HL-60 (cell line): Measurements from ENCODE around the gene SH3BP4.

ENCODE experiments used
- DNase-seq, 2 experiments: peaks; one replicate each; pipeline ENCODE4 v3.0.0-alpha.2; 2010 to 2020; ENCODE audit warnings: low read depth in 1 of 2, low spot score in 1 of 2
- H3K27ac ChIP-seq: fragments of 250-450 bp; sonication (Bioruptor Pico); replicated peaks from 2 replicates; pipeline ENCODE4 v1.5.1; 2020; ENCODE audit warnings: mild to moderate bottlenecking, moderate library complexity
- H3K27me3 ChIP-seq: fragments of 250-450 bp; sonication (Bioruptor Pico); 2 replicates; pipeline ENCODE4 v1.5.1; 2021; ENCODE audit warnings: mild to moderate bottlenecking, moderate library complexity; ENCODE audit not compliant: insufficient read depth, poor library complexity, severe bottlenecking
- H3K4me3 ChIP-seq: replicated peaks from 2 replicates; pipeline ENCODE4 v1.5.1; 2011; ENCODE audit warnings: mild to moderate bottlenecking, control low read depth, low read length; ENCODE audit not compliant: insufficient read depth
- CTCF ChIP-seq: IDR thresholded peaks from one replicate; pipeline ENCODE4 v1.5.1; 2011; ENCODE audit warnings: low read length, control low read depth, inconsistent platforms; ENCODE audit not compliant: insufficient read depth
- GABPA ChIP-seq: IDR thresholded peaks from 2 replicates; pipeline ENCODE4 v1.6.1; 2012; ENCODE audit warnings: low read depth
- POLR2AphosphoS5 ChIP-seq: IDR thresholded peaks from 2 replicates; pipeline ENCODE4 v1.6.1; 2012; ENCODE audit warnings: low read depth
- SPI1 ChIP-seq: IDR thresholded peaks from 2 replicates; pipeline ENCODE4 v1.6.1; 2012; ENCODE audit warnings: low read depth, mild to moderate bottlenecking, borderline replicate concordance
- TF ChIP-seq, protein P1 (sequence below): IDR thresholded peaks from 2 replicates; pipeline ENCODE4 v1.6.1; 2012; ENCODE audit warnings: low read depth; ENCODE audit not compliant: insufficient replicate concordance

Gene SH3BP4

GRCh38 chr2:234983011-234983726, 31.4 kb downstream of the SH3BP4 start:
- TF ChIP-seq, protein P1, sequence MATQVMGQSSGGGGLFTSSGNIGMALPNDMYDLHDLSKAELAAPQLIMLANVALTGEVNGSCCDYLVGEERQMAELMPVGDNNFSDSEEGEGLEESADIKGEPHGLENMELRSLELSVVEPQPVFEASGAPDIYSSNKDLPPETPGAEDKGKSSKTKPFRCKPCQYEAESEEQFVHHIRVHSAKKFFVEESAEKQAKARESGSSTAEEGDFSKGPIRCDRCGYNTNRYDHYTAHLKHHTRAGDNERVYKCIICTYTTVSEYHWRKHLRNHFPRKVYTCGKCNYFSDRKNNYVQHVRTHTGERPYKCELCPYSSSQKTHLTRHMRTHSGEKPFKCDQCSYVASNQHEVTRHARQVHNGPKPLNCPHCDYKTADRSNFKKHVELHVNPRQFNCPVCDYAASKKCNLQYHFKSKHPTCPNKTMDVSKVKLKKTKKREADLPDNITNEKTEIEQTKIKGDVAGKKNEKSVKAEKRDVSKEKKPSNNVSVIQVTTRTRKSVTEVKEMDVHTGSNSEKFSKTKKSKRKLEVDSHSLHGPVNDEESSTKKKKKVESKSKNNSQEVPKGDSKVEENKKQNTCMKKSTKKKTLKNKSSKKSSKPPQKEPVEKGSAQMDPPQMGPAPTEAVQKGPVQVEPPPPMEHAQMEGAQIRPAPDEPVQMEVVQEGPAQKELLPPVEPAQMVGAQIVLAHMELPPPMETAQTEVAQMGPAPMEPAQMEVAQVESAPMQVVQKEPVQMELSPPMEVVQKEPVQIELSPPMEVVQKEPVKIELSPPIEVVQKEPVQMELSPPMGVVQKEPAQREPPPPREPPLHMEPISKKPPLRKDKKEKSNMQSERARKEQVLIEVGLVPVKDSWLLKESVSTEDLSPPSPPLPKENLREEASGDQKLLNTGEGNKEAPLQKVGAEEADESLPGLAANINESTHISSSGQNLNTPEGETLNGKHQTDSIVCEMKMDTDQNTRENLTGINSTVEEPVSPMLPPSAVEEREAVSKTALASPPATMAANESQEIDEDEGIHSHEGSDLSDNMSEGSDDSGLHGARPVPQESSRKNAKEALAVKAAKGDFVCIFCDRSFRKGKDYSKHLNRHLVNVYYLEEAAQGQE: no peak
- TF ChIP-seq POLR2AphosphoS5 (no peak), SPI1 (no peak), CTCF (no peak), GABPA (no peak)
- DNase-seq: no peak
- no peak overlapping the region for H3K4me3 ChIP-seq
- H3K27me3 ChIP-seq: no peaks in the 10 kb centered on the region
- H3K27ac ChIP-seq: no peak overlapping the region

DNA sequence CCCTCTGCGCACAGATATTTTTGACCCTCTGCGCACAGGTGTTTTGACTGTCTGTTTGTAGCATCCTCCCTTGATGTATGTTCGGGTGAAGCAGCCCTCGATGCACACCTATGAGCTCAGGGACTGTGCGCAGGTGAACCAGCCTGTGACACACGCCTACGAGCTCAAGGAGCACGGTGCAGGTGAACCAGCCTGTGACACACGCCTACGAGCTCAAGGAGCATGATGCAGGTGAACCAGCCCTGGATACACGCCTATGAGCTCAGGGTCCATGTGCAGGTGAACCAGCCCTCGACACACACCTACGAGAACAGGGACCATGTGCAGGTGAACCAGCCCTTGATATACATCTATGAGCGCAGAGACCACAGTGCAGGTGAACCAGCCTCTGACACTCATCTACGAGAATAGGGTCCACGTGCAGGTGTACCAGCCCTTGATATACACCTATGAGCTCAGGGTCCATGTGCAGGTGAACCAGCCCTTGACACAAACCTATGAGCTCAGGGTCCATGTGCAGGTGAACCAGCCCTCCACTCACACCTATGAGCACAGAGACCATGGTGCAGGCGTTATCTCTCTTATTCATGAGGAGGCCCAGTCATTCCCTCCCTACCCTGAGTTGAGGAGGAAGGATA, 33.9 kb downstream of the SH3BP4 start:
- no peak for TF ChIP-seq SPI1
- no peak for TF ChIP-seq POLR2AphosphoS5
- TF ChIP-seq CTCF: no peak
- TF ChIP-seq, protein P1: no peak
- TF ChIP-seq GABPA: no peak
- H3K27ac ChIP-seq: no peak overlapping the region
- no peak for DNase-seq
- H3K4me3 ChIP-seq: no peak overlapping the region
- H3K27me3 ChIP-seq: no peaks in the 10 kb centered on the region

DNA sequence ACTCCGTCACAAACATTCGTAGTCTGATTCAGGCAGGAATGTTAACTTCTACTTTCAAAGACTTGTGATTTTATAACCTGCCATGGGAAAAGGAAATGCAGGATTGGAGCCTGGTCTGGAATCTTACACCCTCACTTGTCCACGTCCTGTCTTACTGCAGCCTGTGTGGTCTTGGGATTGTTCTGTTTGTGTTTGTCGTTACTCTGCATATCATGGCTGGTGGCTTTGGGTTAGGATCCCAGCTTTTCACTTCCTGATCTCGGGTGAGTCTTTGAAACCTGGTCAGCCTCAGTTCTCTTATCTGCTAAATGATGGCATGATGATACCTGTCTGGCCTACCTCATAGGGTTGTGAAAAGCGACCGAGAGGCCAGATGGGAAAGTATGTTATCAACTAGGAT, 34.6 kb downstream of the SH3BP4 start:
- DNase-seq: no peak
- TF ChIP-seq, protein P1: no peak
- no peak for TF ChIP-seq SPI1
- no peak for TF ChIP-seq GABPA
- no peak for TF ChIP-seq POLR2AphosphoS5
- TF ChIP-seq CTCF: no peak
- no peak overlapping the region for H3K4me3 ChIP-seq
- no peaks in the 10 kb centered on the region for H3K27me3 ChIP-seq
- H3K27ac ChIP-seq: no peak overlapping the region
